DMS153 treated with DMSO at 0.1 percent for 48 hours (cell line): ENCODE results near the gene MYBBP1A.

ENCODE experiments used
- DNase-seq: peaks from one replicate; lab custom pipeline; 2025; ENCODE audit not compliant: unreplicated experiment; lab: John Stamatoyannopoulos, UW

MYBBP1A gene

DNA sequence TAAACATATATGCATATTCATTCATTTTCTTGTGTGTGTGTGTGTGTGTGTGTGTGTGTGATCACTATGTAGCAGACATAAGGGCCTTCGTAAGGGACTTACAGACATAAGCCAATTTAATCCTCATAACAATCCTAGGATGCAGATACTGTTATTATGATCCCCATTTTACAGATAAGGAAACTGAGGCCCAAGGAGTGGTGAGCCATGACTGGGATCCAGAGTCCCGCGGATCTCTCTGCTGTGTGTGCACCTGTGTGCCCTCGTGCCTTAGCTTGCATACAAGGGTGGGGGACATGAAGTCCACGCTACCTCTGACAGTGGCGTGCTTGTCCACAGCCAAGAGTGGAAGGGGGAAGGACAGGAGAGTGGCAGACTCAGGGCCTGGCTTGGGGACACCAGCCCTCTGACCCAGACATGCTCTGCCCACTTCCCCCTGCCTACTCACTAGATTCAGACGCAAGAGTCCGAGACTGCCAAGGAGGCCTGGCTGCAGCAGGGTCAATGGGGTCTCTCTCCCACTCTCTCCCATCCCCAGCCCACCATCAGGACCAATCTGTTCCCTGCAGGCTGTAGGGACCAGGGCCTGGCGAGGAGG, 19.4 kb upstream of the MYBBP1A start:
- DNase-seq = no peak

- DNase-seq = no peak
Observed at GRCh38 chr17:4573669-4574068, 18.5 kb upstream of the MYBBP1A start.

DNA sequence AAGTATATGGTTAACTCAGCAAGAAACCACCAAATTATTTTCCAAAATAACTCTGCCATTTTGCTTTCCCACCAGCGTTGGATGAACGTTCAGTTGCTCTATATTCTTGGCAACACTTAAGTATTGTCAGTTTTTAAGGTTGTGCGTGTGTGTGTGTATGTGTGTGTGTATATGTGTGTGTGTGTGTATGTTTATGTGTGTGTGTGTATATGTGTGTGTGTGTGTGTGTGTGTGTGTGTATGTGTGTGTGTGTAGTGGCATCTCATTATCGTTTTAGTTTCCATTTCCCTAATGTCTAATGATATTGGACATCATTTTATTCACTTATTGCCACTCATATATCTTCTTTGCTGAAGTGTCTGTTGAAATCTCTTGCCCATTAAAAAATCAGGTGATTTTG, 17.9 kb upstream of the MYBBP1A start:
- DNase-seq = no peak

- DNase-seq = no peak
Observed at GRCh38 chr17:4572131-4572530, 16.9 kb upstream of the MYBBP1A start.

DNA sequence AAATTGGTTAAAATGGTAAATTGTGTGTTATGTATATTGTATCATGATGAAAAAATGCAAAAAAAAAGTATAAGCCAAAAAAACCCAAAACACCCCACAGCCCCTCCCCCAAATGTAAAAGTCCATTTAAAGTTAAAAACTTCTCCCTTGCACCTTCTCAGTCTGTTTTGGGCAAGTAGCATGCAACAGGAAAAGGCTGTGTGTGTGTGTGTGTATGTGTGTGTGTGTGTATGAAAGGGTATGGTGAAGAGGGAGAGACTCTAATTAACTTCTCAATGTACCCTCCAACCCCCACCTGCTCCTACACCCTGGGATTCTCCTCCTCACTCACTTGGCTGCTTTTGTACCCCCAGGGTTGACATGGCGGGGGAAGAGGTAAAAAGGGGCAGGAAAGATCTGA, 14.4 kb upstream of the MYBBP1A start:
- no peak for DNase-seq

- no peak for DNase-seq
Observed at GRCh38 chr17:4566785-4567184, 11.6 kb upstream of the MYBBP1A start.

DNA sequence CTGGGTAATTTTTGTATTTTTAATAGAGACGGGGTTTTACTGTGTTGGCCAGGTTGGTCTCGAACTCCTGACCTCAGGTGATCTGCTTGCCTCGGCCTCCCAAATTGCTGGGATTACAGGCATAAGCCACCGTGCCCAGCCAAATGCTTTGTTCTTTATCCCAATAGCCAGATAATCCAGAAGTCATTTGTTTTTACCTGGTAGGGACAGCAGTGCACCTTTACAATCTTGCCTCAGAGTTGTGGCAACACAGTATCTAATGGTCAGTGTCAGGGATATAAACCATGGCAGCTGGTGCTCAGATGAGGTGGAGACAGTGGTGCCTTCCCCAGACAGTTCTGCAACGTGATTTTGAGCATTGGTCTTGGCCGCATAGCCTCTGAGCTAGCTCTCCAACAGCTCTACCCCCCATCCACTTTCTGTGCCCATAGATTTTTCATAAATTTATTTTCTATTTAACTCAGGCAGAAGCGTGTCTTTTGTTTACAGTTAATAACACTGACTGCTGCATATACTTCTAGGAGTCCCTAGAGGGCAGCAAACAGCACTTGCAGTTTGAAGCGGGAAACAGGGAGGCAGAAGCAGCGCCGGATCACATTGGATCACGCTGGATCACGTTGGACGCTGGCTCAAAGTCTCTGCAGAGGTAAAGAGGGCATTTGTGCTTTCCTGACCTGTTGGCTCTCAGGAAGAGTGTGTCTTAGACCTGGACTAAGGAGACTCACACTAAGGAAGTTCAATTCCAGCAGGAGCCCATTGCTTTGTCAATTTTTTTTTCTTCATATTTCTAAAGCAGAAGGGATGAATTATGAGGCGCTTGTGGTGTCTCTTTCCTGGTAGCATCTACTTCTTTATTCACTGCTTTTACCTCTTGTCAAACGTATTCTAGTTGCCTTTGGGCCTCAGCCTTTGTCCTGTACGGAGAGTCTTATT, 10.3 kb upstream of the MYBBP1A start:
- DNase-seq = peak; percentile 6

- no peak for DNase-seq
Observed at GRCh38 chr17:4562015-4562969, 7.1 kb upstream of the MYBBP1A start.

- DNase-seq = no peak
Observed at GRCh38 chr17:4560837-4561256, 5.7 kb upstream of the MYBBP1A start.

DNA sequence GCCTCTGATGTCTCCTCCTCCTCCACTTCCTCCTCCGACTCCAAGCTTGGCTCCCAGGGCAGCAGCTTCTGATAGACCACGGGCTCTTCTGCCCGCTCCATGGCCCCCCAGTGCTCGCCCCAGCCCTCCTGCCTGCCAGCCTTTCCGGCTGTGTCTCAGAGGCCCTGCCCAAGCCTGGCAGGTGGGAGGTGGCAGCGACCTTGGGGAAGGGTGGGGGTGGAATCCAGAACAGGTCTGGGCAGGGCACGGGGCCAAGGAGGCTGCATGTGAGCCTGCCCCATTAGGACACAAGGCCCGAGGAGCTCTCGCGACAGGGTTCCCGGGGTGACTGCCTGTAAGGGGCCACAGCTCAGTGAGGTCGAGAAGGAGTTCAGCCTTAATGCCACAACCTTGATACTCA, 5.2 kb upstream of the MYBBP1A start, which contains the start of gene GGT6:
Gene GGT6 (minus strand): TSS at position 157 of the 400 bp plus-strand sequence. CDS start 56 bp downstream, at position 101.
- no peak for DNase-seq

GRCh38 chr17:4559966-4560365, 4.8 kb upstream of the MYBBP1A start:
- no peak for DNase-seq

- DNase-seq = no peak
Observed at GRCh38 chr17:4559139-4559791, 4.1 kb upstream of the MYBBP1A start.

DNA sequence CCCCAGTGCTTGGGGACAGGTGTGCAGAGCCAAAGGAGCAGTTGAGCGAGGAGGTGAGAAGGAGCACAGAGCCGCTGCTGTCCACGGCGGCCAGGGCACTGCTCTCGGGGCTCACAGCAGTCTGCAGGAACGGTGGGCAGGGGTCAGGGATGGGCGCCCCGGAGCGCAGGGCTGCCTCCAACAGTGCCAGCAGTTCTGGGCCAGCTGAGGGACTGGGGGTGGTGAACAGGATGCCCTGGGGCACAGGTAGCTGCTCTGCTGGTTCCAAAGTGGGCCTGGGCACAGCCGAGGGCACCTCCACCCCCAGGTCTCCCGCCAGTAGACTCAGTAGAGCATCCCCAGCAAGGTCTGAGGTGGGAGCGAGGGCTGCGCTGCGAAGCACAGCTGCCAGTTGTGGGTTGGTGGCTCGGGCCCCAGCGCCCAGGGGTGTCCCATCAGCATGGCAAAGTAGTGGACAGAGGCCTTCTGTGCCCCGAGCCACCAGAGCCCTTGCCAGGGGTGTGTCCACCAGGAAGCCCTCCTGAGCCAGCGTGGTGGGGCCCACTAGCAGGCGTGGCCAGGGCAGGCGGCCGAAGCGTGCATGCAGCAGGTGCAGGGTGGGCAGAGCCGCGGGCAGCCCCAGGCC, 3.3 kb upstream of the MYBBP1A start:
- DNase-seq = no peak

- no peak for DNase-seq
Observed at GRCh38 chr17:4557626-4558346, 2.6 kb upstream of the MYBBP1A start.

DNA sequence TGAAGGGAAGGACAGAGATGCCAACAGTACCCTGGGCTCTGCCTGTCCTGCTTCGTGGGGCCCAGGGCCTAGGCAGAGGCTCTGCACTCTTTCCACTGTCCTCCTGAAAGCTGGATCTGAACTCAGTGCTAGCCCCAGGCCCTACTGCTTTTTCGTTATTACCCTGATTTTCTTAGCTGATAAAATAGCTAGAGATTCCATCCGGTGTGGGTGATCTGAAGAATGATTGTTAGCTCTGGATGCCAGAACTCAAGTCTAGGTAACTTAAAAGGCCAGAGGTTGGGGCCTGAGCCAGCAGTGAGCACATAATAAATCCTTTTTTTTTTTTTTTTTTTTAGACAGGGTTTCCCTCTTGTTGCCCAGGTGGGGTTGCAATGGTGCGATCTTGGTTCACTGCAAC, 1.8 kb upstream of the MYBBP1A start:
- DNase-seq = no peak

DNA sequence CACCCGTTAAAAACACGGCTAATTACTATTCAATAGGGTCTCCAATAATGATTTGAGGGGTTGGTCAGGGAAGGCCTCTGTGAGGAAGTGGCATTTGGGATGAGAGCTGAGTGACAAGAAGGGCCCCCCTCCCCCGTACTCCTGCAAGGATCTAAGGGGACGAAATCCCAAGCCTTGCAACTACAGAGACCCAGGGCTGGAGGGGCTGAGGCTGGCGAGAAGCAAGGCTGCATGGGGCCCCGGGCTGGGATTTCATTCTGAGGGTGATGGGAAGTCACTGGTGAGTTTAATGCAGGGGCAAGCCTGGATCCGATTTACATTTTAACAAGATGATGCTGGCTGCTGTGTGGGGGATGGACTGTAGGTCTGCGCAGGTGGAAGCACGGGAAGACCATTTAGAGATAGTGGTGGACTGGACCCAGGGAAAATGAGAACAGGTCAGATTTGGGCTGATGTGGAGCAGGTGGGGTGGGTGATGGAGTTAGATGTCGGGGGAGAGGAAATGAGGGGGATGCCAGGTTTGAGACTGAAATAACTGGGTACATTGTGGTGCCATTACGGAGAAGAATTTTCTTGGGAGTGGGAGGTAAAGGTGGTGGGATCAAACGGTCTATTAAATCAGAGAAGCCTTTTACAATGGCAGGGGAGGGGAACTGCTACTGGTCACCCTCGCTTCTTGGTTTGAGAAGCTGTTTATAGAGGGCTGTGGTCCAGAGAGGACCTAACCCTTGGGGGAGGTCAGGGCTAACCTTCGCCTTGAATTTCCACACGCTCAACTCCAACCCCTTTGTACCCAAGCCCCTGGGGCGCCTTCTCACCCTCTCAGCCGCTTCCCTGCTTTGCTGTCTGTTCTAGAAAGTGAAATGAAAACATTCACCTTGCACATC, 932 bp upstream of the MYBBP1A start:
- DNase-seq = no peak

DNA sequence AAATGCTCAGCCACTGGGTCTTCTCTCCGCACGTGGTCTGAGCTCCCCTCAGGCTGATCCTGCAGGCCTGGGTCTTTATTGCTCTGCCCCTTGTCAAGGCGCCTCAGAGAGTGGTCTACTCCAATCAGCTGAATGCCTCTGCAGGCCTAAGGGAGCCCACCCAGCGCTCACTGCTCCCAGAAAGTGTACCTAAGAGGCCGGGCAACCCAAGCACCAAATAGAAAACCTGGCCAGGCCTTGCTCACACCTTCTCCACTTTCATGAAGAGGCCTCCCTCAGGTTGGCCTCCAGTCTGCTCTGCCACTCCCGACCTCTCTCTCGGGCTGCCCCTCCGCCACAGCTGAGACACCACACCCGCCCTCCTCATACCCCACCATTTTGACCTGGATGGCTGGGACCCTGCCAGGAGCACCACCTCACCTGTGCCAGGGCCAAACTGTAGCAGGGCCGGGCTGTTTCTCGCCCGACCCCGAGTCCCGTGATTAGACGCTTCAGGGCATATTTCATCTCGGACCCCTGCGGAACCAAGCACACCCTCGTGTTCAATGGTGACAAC, 665 bp downstream of the MYBBP1A start:
- DNase-seq = no peak

DNA sequence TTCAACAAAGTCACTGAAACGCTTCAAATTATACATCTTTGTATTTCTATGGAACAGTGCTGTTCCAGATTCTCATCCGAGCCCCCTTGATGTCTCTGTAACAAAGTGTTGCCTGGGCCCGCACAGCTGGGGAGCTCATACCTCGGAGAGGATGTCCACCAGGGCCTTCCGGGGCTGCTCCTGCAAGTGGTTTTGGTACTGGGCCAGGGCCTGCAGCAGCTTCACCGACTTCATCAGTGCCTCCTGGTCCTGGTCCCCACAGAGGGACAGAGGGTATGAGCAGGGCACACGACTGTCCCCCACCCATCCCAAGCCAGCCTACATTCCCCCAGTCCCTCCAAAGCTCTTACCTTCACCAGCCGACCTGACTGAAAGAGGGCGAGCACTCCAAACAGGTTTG, 1.5 kb downstream of the MYBBP1A start:
- no peak for DNase-seq
